Erythroblast (primary cell): ENCODE measurements around the gene EPN1.

Experiments used
- GATA1 ChIP-seq: IDR thresholded peaks from 2 replicates; pipeline ENCODE4 v1.6.1; 2011; ENCODE audit warnings: low read depth, mild to moderate bottlenecking, control low read depth, low read length, moderate library complexity
- POLR2A ChIP-seq: IDR thresholded peaks from 2 replicates; pipeline ENCODE4 v1.6.1; 2011; ENCODE audit warnings: mild to moderate bottlenecking, low read length

GRCh38 chr19:55683449-55684261 lies 8.6 kb downstream of the EPN1 start:
- TF ChIP-seq POLR2A (no peak), GATA1 (no peak)
